IMR-90 (cell line): ENCODE data around the gene PTPRO. TPM values are rescaled to one million over a fixed set of nuclear protein-coding genes. Genes with fewer than 3 reads are reported as not detected.

ENCODE experiments used
- ATAC-seq: fragments of 200-7000 bp; cut with Tn5 transposase; 2 replicates; pipeline ENCODE4 v1.9.1; 2020; ENCODE audit warnings: low read depth, mild to moderate bottlenecking, moderate library complexity
- BruUV-seq: library from RNA; stranded (reverse); fragments of 400-500 nt; replicated peaks from 2 replicates; lab custom pipeline; 2021; lab: Mats Ljungman, UMichigan
- CTCF ChIA-PET: fragments of 300-600 bp; formaldehyde crosslinking; extraction: SDS; loops from one replicate; lab custom pipeline; 2021; ENCODE audit warnings: antibody characterized with exemption; lab: Yijun Ruan, JAX
- POLR2A ChIA-PET: fragments of 300-600 bp; sonication (Branson Sonifier 250); formaldehyde crosslinking; loops from one replicate; lab custom pipeline; 2022; ENCODE audit warnings: antibody characterized with exemption; ENCODE audit not compliant: unreplicated experiment; lab: Charles Lee
- DNase-seq: peaks from one replicate; pipeline ENCODE4 v3.0.0; 2013
- H2AFZ ChIP-seq: replicated peaks from 2 replicates; pipeline ENCODE3; 2013; ENCODE audit warnings: low read length, mild to moderate bottlenecking; ENCODE audit not compliant: poor library complexity
- H2AK5ac ChIP-seq: 2 replicates; pipeline ENCODE4 v1.6.1; 2013; ENCODE audit warnings: low read depth, low read length, inconsistent platforms
- H2AK9ac ChIP-seq: replicated peaks from 2 replicates; pipeline ENCODE3; 2013; ENCODE audit warnings: mild to moderate bottlenecking, low read depth, low read length, moderate library complexity; ENCODE audit not compliant: poor library complexity
- H2BK120ac ChIP-seq: 2 replicates; pipeline ENCODE4 v1.6.1; 2013; ENCODE audit warnings: low read depth, low read length, inconsistent platforms
- H2BK15ac ChIP-seq: 3 replicates; pipeline ENCODE4 v1.6.1; 2013; ENCODE audit warnings: low read depth, low read length, inconsistent platforms
- H2BK20ac ChIP-seq: 2 replicates; pipeline ENCODE4 v1.6.1; 2013; ENCODE audit warnings: low read depth, mild to moderate bottlenecking, inconsistent platforms, low read length, moderate library complexity
- H2BK5ac ChIP-seq: 2 replicates; pipeline ENCODE4 v1.6.1; 2013; ENCODE audit warnings: mild to moderate bottlenecking, low read depth, low read length, inconsistent platforms; ENCODE audit not compliant: poor library complexity, severe bottlenecking
- H3K14ac ChIP-seq: replicated peaks from 2 replicates; pipeline ENCODE4 v1.6.1; 2013; ENCODE audit warnings: low read depth, low read length, inconsistent platforms
- H3K18ac ChIP-seq: 2 replicates; pipeline ENCODE4 v1.6.1; 2013; ENCODE audit warnings: low read depth, low read length, control low read depth
- H3K23ac ChIP-seq: 2 replicates; pipeline ENCODE4 v1.6.1; 2013; ENCODE audit warnings: low read depth, low read length, inconsistent platforms
- H3K27ac ChIP-seq: 2 replicates; pipeline ENCODE4 v1.5.1; 2013; ENCODE audit warnings: mild to moderate bottlenecking, control low read depth, low read length; ENCODE audit not compliant: insufficient read depth
- H3K27me3 ChIP-seq: 2 replicates; pipeline ENCODE4 v1.6.1; 2013; ENCODE audit warnings: low read length; ENCODE audit not compliant: control insufficient read depth, insufficient read depth
- H3K36me3 ChIP-seq: 2 replicates; pipeline ENCODE4 v1.6.1; 2013; ENCODE audit warnings: low read length, mixed read lengths; ENCODE audit not compliant: control insufficient read depth, insufficient read depth
- H3K4ac ChIP-seq: 2 replicates; pipeline ENCODE4 v1.6.1; 2013; ENCODE audit warnings: low read depth, low read length, inconsistent platforms
- H3K4me1 ChIP-seq: 2 replicates; pipeline ENCODE4 v1.6.1; 2013; ENCODE audit warnings: low read length, mixed read lengths; ENCODE audit not compliant: control insufficient read depth, insufficient read depth
- H3K4me2 ChIP-seq: 2 replicates; pipeline ENCODE4 v1.6.1; 2013; ENCODE audit warnings: low read depth, mild to moderate bottlenecking, control low read depth, low read length, moderate library complexity
- H3K4me3 ChIP-seq: 2 replicates; pipeline ENCODE4 v1.5.1; 2013; ENCODE audit warnings: low read depth, mild to moderate bottlenecking, control low read depth, low read length, moderate library complexity; ENCODE audit not compliant: insufficient read depth
- H3K56ac ChIP-seq: 2 replicates; pipeline ENCODE4 v1.6.1; 2013; ENCODE audit warnings: low read length, inconsistent platforms; ENCODE audit not compliant: insufficient read depth; ENCODE audit errors: extremely low read depth
- H3K79me1 ChIP-seq, 2 experiments: 2 replicates each; pipeline ENCODE4 v1.6.1; 2013; ENCODE audit warnings: low read length in 2 of 2, inconsistent platforms in 1 of 2, low read depth in 1 of 2
- H3K9ac ChIP-seq: 2 replicates; pipeline ENCODE4 v1.6.1; 2013; ENCODE audit warnings: low read depth, low read length, control low read depth
- H3K9me1 ChIP-seq: 2 replicates; pipeline ENCODE4 v1.6.1; 2013; ENCODE audit warnings: low read length, inconsistent platforms; ENCODE audit not compliant: insufficient read depth
- H3K9me3 ChIP-seq: 2 replicates; pipeline ENCODE4 v1.6.1; 2013; ENCODE audit warnings: low read length; ENCODE audit not compliant: control insufficient read depth, insufficient read depth
- H4K20me1 ChIP-seq: 2 replicates; pipeline ENCODE4 v1.6.1; 2013; ENCODE audit warnings: low read length, inconsistent platforms; ENCODE audit not compliant: insufficient read depth
- H4K5ac ChIP-seq: 2 replicates; pipeline ENCODE4 v1.6.1; 2013; ENCODE audit warnings: mild to moderate bottlenecking, low read depth, low read length, control low read depth
- H4K8ac ChIP-seq, 2 experiments: 2 replicates each; pipeline ENCODE4 v1.6.1; 2013; ENCODE audit warnings: low read depth in 2 of 2, low read length in 2 of 2, control low read depth in 1 of 2, inconsistent platforms in 1 of 2
- H4K91ac ChIP-seq: 2 replicates; pipeline ENCODE4 v1.6.1; 2013; ENCODE audit warnings: low read depth, low read length, inconsistent platforms; ENCODE audit not compliant: insufficient read depth
- CEBPB ChIP-seq: IDR thresholded peaks from 2 replicates; pipeline ENCODE4 v1.6.1; 2012; ENCODE audit warnings: low read depth, low read length, improper control_type of control experiment
- CHD1 ChIP-seq: IDR thresholded peaks from 2 replicates; pipeline ENCODE4 v1.6.1; 2012; ENCODE audit warnings: low read depth, low read length, improper control_type of control experiment
- FOS ChIP-seq: fragments of 150-350 bp; IDR thresholded peaks from 2 replicates; pipeline ENCODE4 v1.6.1; 2016; ENCODE audit warnings: low read depth, low read length
- MAFK ChIP-seq: IDR thresholded peaks from 2 replicates; pipeline ENCODE4 v1.6.1; 2012; ENCODE audit warnings: low read depth, low read length, improper control_type of control experiment
- MAZ ChIP-seq: IDR thresholded peaks from 2 replicates; pipeline ENCODE4 v1.6.1; 2012; ENCODE audit warnings: low read depth, mild to moderate bottlenecking, low read length, improper control_type of control experiment, moderate library complexity, borderline replicate concordance
- NFE2L2 ChIP-seq: fragments of 150-350 bp; IDR thresholded peaks from 2 replicates; pipeline ENCODE4 v1.6.1; 2016; ENCODE audit warnings: low read depth, mild to moderate bottlenecking, low read length
- RCOR1 ChIP-seq: IDR thresholded peaks from 2 replicates; pipeline ENCODE4 v1.6.1; 2012; ENCODE audit warnings: mild to moderate bottlenecking, low read length, improper control_type of control experiment; ENCODE audit not compliant: insufficient replicate concordance
- RFX5 ChIP-seq: IDR thresholded peaks from 2 replicates; pipeline ENCODE4 v1.8.0; 2012; ENCODE audit warnings: low read depth, mild to moderate bottlenecking, low read length, moderate library complexity
- SMC3 ChIP-seq: fragments of 150-350 bp; IDR thresholded peaks from 2 replicates; pipeline ENCODE4 v1.6.1; 2016; ENCODE audit warnings: low read depth, mild to moderate bottlenecking, antibody characterized with exemption, low read length, moderate library complexity
- WGBS, 2 experiments: methylation state at CpG; one replicate each; pipeline versions ENCODE4 v1.1.5 to v1.1.7; 2013; ENCODE audit warnings: missing lambda C conversion rate in 2 of 2; ENCODE audit not compliant: insufficient read length in 1 of 2; ENCODE audit errors: extremely low coverage in 2 of 2; 5-methylcytosine and 5-hydroxymethylcytosine counted together
- dilution Hi-C: fragments of 300-500 bp; cut with HindIII; formaldehyde crosslinking; loops from one replicate; pipeline ENCODE4 v1.14.3; 2018; ENCODE audit warnings: low sequenced_read_pairs; ENCODE audit not compliant: unreplicated experiment
- in situ Hi-C: fragments of 300-500 bp; cut with MboI; formaldehyde crosslinking; loops from 3 replicates; pipeline ENCODE4 v1.14.3; 2019; ENCODE audit warnings: low sequenced_read_pairs, inconsistent platforms, mixed read lengths
- intact Hi-C: fragments of 100-400 bp; cut with micrococcal nuclease; formaldehyde crosslinking; loops from 2 replicates; pipeline ENCODE4 v1.10.0; 2022
- polyA plus RNA-seq, 3 experiments: library from polyadenylated mRNA; depleted of rRNA; stranded (reverse); fragments of >200 nt; gene quantifications; 2 replicates each; pipeline ENCODE4 v1.2.3, GENCODE V29; 2012; ENCODE audit warnings: low replicate concordance in 1 of 3
- total RNA-seq: library from RNA; depleted of rRNA; stranded (reverse); fragments of >200 nt; gene quantifications from 2 replicates; pipeline ENCODE4 v1.2.3, GENCODE V29; 2012
- TF ChIP-seq, protein P1 (sequence below): conservative IDR thresholded peaks from 2 replicates; pipeline ENCODE4 v1.5.1; 2012; ENCODE audit warnings: mild to moderate bottlenecking, low read depth, low read length, improper control_type of control experiment
- TF ChIP-seq, protein P2 (sequence below): fragments of 150-350 bp; IDR thresholded peaks from 2 replicates; pipeline ENCODE4 v1.6.1; 2016; ENCODE audit warnings: low read depth, mild to moderate bottlenecking, low read length, moderate library complexity, borderline replicate concordance
- TF ChIP-seq, protein P3 (sequence below): fragments of 150-350 bp; IDR thresholded peaks from 2 replicates; pipeline ENCODE4 v1.6.1; 2017; ENCODE audit warnings: mild to moderate bottlenecking, antibody characterized with exemption, low read length, low read depth

Gene PTPRO
- total and polyA plus RNA-seq, 2 of the 4 experiments (the other 2 are of a cell fraction): 0.03 to 0.18 TPM

DNA sequence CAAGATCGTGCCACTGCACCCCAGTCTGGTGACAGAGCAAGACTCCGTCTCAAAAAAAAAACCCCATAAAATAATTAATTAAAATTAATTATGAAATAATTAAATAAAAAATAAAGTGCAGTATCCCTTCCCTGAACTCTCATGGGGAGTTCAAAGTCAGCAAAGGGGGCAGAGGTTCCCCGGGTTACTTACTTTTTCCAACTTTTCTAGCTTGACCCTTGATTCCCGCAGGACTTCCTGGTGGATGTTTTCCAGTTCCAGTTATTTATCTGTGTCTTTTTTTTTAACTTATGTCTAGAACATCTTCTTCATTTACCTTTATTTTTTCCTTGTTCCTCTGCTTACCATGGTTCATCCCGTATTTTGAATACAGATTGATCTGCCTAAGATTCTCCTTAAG is 269.5 kb downstream of the PTPRO start:
- Histone ChIP-seq H2AFZ (no peak overlapping the region), H3K56ac (no peak overlapping the region), H3K79me1 (no peaks in the 10 kb centered on the region), H2AK5ac (no peak overlapping the region), H3K36me3 (no peaks in the 10 kb centered on the region), H4K20me1 (no peaks in the 10 kb centered on the region), H3K27ac (no peak overlapping the region), H3K4me2 (no peak overlapping the region), H4K91ac (no peak overlapping the region), H4K5ac (no peak overlapping the region), H2BK120ac (no peak overlapping the region), H2BK15ac (no peak overlapping the region), H2BK20ac (no peak overlapping the region), H3K4me1 (no peaks in the 10 kb centered on the region), H3K14ac (no peak overlapping the region), H3K18ac (no peak overlapping the region), H3K9me3 (no peaks in the 10 kb centered on the region), H3K9me1 (no peaks in the 10 kb centered on the region), H3K4me3 (no peak overlapping the region), H4K8ac (no peak overlapping the region), H3K27me3 (no peaks in the 10 kb centered on the region), H2AK9ac (no peak overlapping the region), H3K9ac (no peak overlapping the region), H3K23ac (no peak overlapping the region), H3K4ac (no peak overlapping the region), H2BK5ac (no peak overlapping the region)
- no peak for DNase-seq
- in situ Hi-C loops (no loop called here), dilution Hi-C loops (no loop called here), intact Hi-C loops (loop anchor here (5.0 kb wide), 1 partner anchor 305 kb away; no protein-coding TSS in a partner anchor)
- ChIA-PET CTCF (interaction anchor here (1.0 to 2.0 kb wide), 3 partner anchors 264 to 266 kb away, joined by 4 to 12 read pairs (median 4); no protein-coding TSS in a partner anchor), POLR2A (interaction anchor here (0.5 kb wide), 1 partner anchor 1191 kb away, joined by 4 read pairs; no protein-coding TSS in a partner anchor)
- no CpG with 5 or more reads among the region's 5 CpGs for WGBS, 2 experiments
- BruUV-seq: no TSS peak
- no peak for ATAC-seq
- TF ChIP-seq MAFK: no peak
- TF ChIP-seq SMC3: no peak
- TF ChIP-seq, protein P1, sequence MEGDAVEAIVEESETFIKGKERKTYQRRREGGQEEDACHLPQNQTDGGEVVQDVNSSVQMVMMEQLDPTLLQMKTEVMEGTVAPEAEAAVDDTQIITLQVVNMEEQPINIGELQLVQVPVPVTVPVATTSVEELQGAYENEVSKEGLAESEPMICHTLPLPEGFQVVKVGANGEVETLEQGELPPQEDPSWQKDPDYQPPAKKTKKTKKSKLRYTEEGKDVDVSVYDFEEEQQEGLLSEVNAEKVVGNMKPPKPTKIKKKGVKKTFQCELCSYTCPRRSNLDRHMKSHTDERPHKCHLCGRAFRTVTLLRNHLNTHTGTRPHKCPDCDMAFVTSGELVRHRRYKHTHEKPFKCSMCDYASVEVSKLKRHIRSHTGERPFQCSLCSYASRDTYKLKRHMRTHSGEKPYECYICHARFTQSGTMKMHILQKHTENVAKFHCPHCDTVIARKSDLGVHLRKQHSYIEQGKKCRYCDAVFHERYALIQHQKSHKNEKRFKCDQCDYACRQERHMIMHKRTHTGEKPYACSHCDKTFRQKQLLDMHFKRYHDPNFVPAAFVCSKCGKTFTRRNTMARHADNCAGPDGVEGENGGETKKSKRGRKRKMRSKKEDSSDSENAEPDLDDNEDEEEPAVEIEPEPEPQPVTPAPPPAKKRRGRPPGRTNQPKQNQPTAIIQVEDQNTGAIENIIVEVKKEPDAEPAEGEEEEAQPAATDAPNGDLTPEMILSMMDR: no peak
- TF ChIP-seq NFE2L2: no peak
- no peak for TF ChIP-seq CHD1
- TF ChIP-seq CEBPB: no peak
- TF ChIP-seq, protein P2, sequence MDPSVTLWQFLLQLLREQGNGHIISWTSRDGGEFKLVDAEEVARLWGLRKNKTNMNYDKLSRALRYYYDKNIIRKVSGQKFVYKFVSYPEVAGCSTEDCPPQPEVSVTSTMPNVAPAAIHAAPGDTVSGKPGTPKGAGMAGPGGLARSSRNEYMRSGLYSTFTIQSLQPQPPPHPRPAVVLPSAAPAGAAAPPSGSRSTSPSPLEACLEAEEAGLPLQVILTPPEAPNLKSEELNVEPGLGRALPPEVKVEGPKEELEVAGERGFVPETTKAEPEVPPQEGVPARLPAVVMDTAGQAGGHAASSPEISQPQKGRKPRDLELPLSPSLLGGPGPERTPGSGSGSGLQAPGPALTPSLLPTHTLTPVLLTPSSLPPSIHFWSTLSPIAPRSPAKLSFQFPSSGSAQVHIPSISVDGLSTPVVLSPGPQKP: no peak
- no peak for TF ChIP-seq RCOR1
- TF ChIP-seq, protein P3, sequence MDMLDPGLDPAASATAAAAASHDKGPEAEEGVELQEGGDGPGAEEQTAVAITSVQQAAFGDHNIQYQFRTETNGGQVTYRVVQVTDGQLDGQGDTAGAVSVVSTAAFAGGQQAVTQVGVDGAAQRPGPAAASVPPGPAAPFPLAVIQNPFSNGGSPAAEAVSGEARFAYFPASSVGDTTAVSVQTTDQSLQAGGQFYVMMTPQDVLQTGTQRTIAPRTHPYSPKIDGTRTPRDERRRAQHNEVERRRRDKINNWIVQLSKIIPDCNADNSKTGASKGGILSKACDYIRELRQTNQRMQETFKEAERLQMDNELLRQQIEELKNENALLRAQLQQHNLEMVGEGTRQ: no peak
- TF ChIP-seq RFX5: no peak
- no peak for TF ChIP-seq MAZ
- no peak for TF ChIP-seq FOS
